ENCODE measurements around the gene HNF4A. TPM values are rescaled to one million over a fixed set of nuclear protein-coding genes. Genes with fewer than 3 reads are reported as not detected.

Gene HNF4A
- total RNA-seq, 2 donors from 2014 or later = 288 to 346 TPM

GRCh38 chr20:44445742-44446710 is 90.5 kb downstream of the HNF4A start:
- TF ChIP-seq, protein P1, sequence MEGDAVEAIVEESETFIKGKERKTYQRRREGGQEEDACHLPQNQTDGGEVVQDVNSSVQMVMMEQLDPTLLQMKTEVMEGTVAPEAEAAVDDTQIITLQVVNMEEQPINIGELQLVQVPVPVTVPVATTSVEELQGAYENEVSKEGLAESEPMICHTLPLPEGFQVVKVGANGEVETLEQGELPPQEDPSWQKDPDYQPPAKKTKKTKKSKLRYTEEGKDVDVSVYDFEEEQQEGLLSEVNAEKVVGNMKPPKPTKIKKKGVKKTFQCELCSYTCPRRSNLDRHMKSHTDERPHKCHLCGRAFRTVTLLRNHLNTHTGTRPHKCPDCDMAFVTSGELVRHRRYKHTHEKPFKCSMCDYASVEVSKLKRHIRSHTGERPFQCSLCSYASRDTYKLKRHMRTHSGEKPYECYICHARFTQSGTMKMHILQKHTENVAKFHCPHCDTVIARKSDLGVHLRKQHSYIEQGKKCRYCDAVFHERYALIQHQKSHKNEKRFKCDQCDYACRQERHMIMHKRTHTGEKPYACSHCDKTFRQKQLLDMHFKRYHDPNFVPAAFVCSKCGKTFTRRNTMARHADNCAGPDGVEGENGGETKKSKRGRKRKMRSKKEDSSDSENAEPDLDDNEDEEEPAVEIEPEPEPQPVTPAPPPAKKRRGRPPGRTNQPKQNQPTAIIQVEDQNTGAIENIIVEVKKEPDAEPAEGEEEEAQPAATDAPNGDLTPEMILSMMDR (IDR thresholded peaks at IDR 0.05) = no peak
- no peak overlapping the region for H3K4me3 ChIP-seq
- intact Hi-C loops (cut with DNase I) = no loop called here
- no peak for DNase-seq
- peak overlapping the region; percentile 86 for H3K27ac ChIP-seq
- H3K36me3 ChIP-seq = no peaks in the 10 kb centered on the region
- H3K27me3 ChIP-seq = no peaks in the 10 kb centered on the region
- H3K9me3 ChIP-seq = no peaks in the 10 kb centered on the region
- peak overlapping the region in 1 of 2 donors; percentile 49 for H3K9ac ChIP-seq (ENCODE audit: low read depth in 2 of 2, low read length in 2 of 2)
- peaks cover 14% of the 10 kb centered on the region for H3K4me1 ChIP-seq

- no peak overlapping the region for H3K4me3 ChIP-seq
- no peak for DNase-seq
- TF ChIP-seq, protein P1 (IDR thresholded peaks at IDR 0.05) = no peak
Measured at GRCh38 chr20:44447827-44448419, 92.4 kb downstream of the HNF4A start.

GRCh38 chr20:44448753-44449546 is 93.5 kb downstream of the HNF4A start:
- H3K27ac ChIP-seq = no peak overlapping the region
- DNase-seq = peak; percentile 61
- no peak overlapping the region for H3K4me3 ChIP-seq

More at GRCh38 chr20:44447827-44448419, 92.4 kb downstream of the HNF4A start:
- Histone ChIP-seq H3K36me3 (no peaks in the 10 kb centered on the region), H3K9me3 (no peaks in the 10 kb centered on the region), H3K4me1 (peaks cover 7% of the 10 kb centered on the region), H3K27me3 (no peaks in the 10 kb centered on the region), H3K9ac (ENCODE audit: low read depth in 2 of 2, low read length in 2 of 2) (no peak overlapping the region), H3K27ac (no peak overlapping the region)
- intact Hi-C loops (cut with DNase I) = no loop called here

GRCh38 chr20:44449864-44450263 is 94.4 kb downstream of the HNF4A start:
- no peak overlapping the region for H3K27ac ChIP-seq

More at GRCh38 chr20:44448753-44449546, 93.5 kb downstream of the HNF4A start:
- H3K9ac ChIP-seq (ENCODE audit: low read depth in 2 of 2, low read length in 2 of 2) = no peak overlapping the region
- H3K4me1 ChIP-seq = peaks cover 7% of the 10 kb centered on the region
- TF ChIP-seq, protein P1 (IDR thresholded peaks at IDR 0.05) = no peak
- H3K27me3 ChIP-seq = no peaks in the 10 kb centered on the region
- intact Hi-C loops (cut with DNase I) = no loop called here
- H3K36me3 ChIP-seq = no peaks in the 10 kb centered on the region
- no peaks in the 10 kb centered on the region for H3K9me3 ChIP-seq

More at GRCh38 chr20:44449864-44450263, 94.4 kb downstream of the HNF4A start:
- no peak overlapping the region for H3K9ac ChIP-seq (ENCODE audit: low read depth in 2 of 2, low read length in 2 of 2)
- no peaks in the 10 kb centered on the region for H3K36me3 ChIP-seq
- DNase-seq = no peak
- H3K9me3 ChIP-seq = no peaks in the 10 kb centered on the region
- peaks cover 7% of the 10 kb centered on the region for H3K4me1 ChIP-seq
- TF ChIP-seq, protein P1 (IDR thresholded peaks at IDR 0.05) = no peak
- intact Hi-C loops (cut with DNase I) = no loop called here
- no peak overlapping the region for H3K4me3 ChIP-seq
- no peaks in the 10 kb centered on the region for H3K27me3 ChIP-seq

Measured in colonic mucosa (tissue), 4 donors.